Measurements from ENCODE around the gene FALEC.

DNA sequence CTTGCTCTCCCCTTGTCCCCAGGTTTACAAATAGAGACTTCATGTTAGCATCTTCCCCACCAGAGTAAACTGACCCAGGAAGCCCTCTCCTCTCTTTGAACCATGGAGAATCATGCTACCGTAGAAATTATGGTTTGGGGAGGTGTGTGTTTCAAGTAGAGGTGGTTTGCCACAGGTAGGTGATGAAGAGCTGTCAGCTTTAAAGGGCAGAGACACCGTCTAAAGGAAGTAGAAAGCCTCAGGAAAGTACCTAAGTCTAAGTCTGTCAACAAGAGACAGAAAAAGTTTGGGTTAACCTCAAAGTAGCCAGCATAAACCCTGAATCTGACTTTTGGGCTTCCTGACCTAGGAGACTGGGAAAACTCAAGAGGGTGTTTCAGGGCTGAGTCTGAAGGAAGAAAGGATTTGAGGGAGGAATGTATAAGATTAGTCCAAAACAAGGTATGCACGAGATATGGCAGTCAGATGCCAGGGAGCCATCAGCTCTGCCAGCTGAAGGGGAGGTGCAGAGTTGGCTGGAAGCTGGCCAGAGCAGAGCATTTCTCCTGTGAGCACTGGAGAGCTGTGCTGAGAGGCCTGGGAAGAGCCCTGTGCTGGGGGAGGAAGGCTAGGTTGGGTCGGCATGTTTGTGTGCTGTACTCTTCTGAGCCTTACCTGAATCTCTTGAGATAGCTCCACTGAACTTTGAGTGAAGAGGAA lies 47.9 kb downstream of the FALEC start:
- TF ChIP-seq, protein P1, sequence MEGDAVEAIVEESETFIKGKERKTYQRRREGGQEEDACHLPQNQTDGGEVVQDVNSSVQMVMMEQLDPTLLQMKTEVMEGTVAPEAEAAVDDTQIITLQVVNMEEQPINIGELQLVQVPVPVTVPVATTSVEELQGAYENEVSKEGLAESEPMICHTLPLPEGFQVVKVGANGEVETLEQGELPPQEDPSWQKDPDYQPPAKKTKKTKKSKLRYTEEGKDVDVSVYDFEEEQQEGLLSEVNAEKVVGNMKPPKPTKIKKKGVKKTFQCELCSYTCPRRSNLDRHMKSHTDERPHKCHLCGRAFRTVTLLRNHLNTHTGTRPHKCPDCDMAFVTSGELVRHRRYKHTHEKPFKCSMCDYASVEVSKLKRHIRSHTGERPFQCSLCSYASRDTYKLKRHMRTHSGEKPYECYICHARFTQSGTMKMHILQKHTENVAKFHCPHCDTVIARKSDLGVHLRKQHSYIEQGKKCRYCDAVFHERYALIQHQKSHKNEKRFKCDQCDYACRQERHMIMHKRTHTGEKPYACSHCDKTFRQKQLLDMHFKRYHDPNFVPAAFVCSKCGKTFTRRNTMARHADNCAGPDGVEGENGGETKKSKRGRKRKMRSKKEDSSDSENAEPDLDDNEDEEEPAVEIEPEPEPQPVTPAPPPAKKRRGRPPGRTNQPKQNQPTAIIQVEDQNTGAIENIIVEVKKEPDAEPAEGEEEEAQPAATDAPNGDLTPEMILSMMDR (IDR thresholded peaks at IDR 0.05; ENCODE audit: insufficient read depth, low read length, poor library complexity, severe bottlenecking): no peak
- TF ChIP-seq EZH2phosphoT487 (conservative IDR thresholded peaks at IDR 0.05; ENCODE audit: low read length): no peak
